WERI-Rb-1 (cell line): ENCODE results near the gene PREP.

Experiments
- DNase-seq: peaks from one replicate; pipeline ENCODE4 v3.0.0-alpha.2; 2020
- H3K27ac ChIP-seq: fragments of 250-450 bp; sonication (Bioruptor Pico); 2 replicates; pipeline ENCODE4 v1.5.1; 2020; ENCODE audit warnings: mild to moderate bottlenecking, moderate library complexity
- H3K27me3 ChIP-seq: fragments of 250-450 bp; sonication (Bioruptor Pico); 2 replicates; pipeline ENCODE4 v1.5.1; 2021; ENCODE audit warnings: mild to moderate bottlenecking, low read depth, moderate library complexity; ENCODE audit not compliant: insufficient read depth, severe bottlenecking
- H3K36me3 ChIP-seq: fragments of 250-450 bp; sonication (Bioruptor Pico); 2 replicates; pipeline ENCODE4 v1.5.1; 2020; ENCODE audit warnings: mild to moderate bottlenecking, moderate library complexity
- H3K4me3 ChIP-seq: 2 replicates; pipeline ENCODE4 v1.5.1; 2011; ENCODE audit warnings: low read depth, mild to moderate bottlenecking, control low read depth, low read length
- H3K9me3 ChIP-seq: fragments of 250-450 bp; sonication (Bioruptor Pico); 2 replicates; pipeline ENCODE4 v1.5.1; 2021; ENCODE audit warnings: mild to moderate bottlenecking, moderate library complexity; ENCODE audit not compliant: severe bottlenecking
- TF ChIP-seq, protein P1 (sequence below): IDR thresholded peaks from 2 replicates; pipeline ENCODE4 v1.5.1; 2011; ENCODE audit warnings: low read depth, mild to moderate bottlenecking, control low read depth, inconsistent platforms, low read length

PREP gene

DNA sequence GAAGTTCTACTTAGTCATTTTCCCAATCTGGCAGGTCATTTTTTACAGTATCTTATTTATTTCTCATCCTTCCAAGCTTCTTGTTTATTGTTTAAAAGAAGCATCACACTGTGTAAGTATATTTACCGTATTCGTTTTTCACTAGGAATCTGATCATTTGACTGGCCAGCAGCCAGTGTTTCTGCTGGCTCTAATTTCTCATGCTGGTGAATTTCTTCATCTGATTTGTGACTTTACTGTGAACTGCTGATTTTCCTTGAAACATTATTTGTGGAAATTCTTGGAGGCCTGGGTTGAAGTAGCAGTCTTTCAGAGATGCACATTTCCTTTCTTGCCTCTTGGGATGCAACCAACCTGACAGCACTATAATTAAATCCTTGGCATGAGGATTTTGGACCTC is 65.9 kb downstream of the PREP start:
- no peaks in the 10 kb centered on the region for H3K36me3 ChIP-seq
- H3K9me3 ChIP-seq: no peaks in the 10 kb centered on the region

DNA sequence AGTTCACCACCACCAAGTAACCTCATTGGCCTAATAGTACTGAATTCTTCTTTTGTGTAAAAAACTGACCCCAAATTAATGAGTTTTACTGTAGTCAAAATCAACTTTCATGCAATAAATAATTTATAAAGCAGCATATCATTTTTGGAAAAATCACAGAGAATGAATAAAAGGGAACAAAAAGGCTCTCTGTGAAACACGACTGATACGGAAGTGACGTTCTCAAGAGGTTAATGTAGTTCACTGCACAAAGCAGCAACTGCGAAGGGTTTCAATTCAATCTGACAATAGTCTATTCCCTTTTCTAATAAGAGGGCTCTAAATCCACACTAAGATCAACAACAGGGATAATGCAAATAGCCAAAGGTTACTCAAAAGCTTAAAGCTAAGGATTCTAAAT is 70.3 kb downstream of the PREP start:
- Histone ChIP-seq H3K36me3 (peaks cover 3% of the 10 kb centered on the region; the same call in 1 of the 2 replicates), H3K27ac (no peak overlapping the region), H3K27me3 (no peaks in the 10 kb centered on the region), H3K4me3 (no peak overlapping the region), H3K9me3 (no peaks in the 10 kb centered on the region)
- TF ChIP-seq, protein P1, sequence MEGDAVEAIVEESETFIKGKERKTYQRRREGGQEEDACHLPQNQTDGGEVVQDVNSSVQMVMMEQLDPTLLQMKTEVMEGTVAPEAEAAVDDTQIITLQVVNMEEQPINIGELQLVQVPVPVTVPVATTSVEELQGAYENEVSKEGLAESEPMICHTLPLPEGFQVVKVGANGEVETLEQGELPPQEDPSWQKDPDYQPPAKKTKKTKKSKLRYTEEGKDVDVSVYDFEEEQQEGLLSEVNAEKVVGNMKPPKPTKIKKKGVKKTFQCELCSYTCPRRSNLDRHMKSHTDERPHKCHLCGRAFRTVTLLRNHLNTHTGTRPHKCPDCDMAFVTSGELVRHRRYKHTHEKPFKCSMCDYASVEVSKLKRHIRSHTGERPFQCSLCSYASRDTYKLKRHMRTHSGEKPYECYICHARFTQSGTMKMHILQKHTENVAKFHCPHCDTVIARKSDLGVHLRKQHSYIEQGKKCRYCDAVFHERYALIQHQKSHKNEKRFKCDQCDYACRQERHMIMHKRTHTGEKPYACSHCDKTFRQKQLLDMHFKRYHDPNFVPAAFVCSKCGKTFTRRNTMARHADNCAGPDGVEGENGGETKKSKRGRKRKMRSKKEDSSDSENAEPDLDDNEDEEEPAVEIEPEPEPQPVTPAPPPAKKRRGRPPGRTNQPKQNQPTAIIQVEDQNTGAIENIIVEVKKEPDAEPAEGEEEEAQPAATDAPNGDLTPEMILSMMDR: no peak
- DNase-seq: no peak

More for the DNA sequence above, 65.9 kb downstream of the PREP start:
- TF ChIP-seq, protein P1: no peak
- no peak for DNase-seq
- Histone ChIP-seq H3K27me3 (no peaks in the 10 kb centered on the region), H3K27ac (no peak overlapping the region), H3K4me3 (no peak overlapping the region)

DNA sequence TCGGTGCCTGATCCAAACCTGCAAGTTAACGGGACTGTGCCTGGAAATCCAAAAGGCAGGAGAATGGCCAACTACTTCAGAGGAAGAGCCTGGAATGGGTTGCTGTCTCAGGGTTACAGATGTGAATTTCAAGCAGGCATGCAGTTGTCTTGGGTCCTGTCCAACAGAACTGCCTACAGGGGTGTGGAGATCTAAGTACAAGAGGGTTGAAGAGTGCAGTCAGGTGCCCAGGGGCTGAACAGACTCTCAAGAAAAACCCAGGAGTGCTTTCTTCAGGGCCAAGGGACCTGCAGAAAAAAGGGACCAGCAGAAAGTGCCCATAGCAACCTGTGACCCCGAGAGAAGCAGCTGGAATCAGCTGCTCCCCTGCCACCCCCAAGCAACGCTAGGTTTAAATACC is 71.0 kb downstream of the PREP start:
- no peaks in the 10 kb centered on the region for H3K9me3 ChIP-seq
- TF ChIP-seq, protein P1: no peak

DNA sequence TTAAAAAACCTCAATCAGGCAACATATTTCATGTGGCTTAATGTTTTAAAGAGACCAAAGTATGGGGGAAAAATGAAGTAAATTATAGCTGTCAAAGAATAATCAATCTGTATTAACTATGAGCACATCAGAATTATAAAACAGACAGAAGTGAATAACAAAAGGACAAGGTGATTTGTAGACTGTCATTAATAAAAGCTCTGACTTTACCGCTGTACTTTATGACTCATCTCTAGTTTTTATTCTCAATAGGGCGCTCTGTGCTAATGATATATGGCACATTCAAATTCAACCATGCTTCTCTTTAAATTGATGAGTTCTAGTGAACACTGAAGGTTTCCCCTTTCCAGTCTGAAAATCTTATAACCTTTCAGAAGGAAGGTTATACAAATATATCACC is 72.0 kb downstream of the PREP start:
- no peak overlapping the region for H3K4me3 ChIP-seq
- no peak for DNase-seq
- TF ChIP-seq, protein P1: no peak
- peaks cover 3% of the 10 kb centered on the region; the same call in 1 of the 2 replicates for H3K36me3 ChIP-seq
- H3K27me3 ChIP-seq: no peaks in the 10 kb centered on the region
- H3K9me3 ChIP-seq: no peaks in the 10 kb centered on the region
- no peak overlapping the region for H3K27ac ChIP-seq

More for the DNA sequence above, 71.0 kb downstream of the PREP start:
- Histone ChIP-seq H3K27me3 (no peaks in the 10 kb centered on the region), H3K36me3 (peaks cover 3% of the 10 kb centered on the region; the same call in 1 of the 2 replicates), H3K4me3 (no peak overlapping the region), H3K27ac (no peak overlapping the region)
- DNase-seq: no peak

DNA sequence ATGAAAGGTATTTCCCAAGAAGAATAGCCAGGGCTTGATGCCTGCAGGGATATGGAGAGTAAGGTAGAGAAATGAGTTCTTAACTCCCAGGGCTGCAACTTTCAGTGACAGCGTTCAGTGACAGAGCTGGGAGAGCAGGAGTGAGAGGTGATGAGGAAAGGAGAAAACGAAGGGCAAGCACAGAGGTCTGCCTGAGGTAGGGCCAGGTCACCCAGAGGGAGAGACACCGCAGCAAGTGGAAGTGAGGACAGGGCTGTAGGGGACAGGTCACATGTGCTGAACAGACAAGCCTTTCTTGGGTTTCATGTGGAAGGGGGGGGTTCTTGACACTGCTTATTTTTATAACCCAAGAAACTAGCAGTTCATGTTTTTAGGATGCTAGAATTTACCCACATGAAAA is 72.5 kb downstream of the PREP start:
- H3K4me3 ChIP-seq: no peak overlapping the region
- no peaks in the 10 kb centered on the region for H3K9me3 ChIP-seq
- DNase-seq: no peak
- TF ChIP-seq, protein P1: no peak
- H3K27ac ChIP-seq: no peak overlapping the region
- no peaks in the 10 kb centered on the region for H3K27me3 ChIP-seq
- H3K36me3 ChIP-seq: peaks cover 3% of the 10 kb centered on the region; the same call in 1 of the 2 replicates
